Chondrocyte (in vitro differentiated cells): ENCODE measurements around the gene PLCG2. TPM values are rescaled to one million over a fixed set of nuclear protein-coding genes. Genes with fewer than 3 reads are reported as not detected.

Experiments used
- DNase-seq: peaks from one replicate; pipeline ENCODE4 v3.0.0; 2021; ENCODE audit warnings: mixed read lengths, low spot score
- H3K27ac Mint-ChIP-seq: one replicate; pipeline ENCODE4 v1.8.0; 2021; ENCODE audit warnings: mild to moderate bottlenecking, moderate library complexity, mixed read lengths; ENCODE audit not compliant: unreplicated experiment
- H3K27me3 Mint-ChIP-seq: 2 replicates; pipeline ENCODE4 v1.8.0; 2021; ENCODE audit warnings: low read depth, mixed read lengths
- H3K36me3 Mint-ChIP-seq: 2 replicates; pipeline ENCODE4 v1.8.0; 2021; ENCODE audit warnings: low read depth, mixed read lengths
- H3K4me1 Mint-ChIP-seq: 2 replicates; pipeline ENCODE4 v1.8.0; 2021; ENCODE audit warnings: low read depth, mild to moderate bottlenecking, mixed read lengths
- H3K4me3 Mint-ChIP-seq: one replicate; pipeline ENCODE4 v1.8.0; 2021; ENCODE audit warnings: mild to moderate bottlenecking, moderate library complexity, mixed read lengths; ENCODE audit not compliant: unreplicated experiment
- H3K9me3 Mint-ChIP-seq: 2 replicates; pipeline ENCODE4 v1.8.0; 2021; ENCODE audit warnings: low read depth, mixed read lengths
- CTCF ChIP-seq: fragments of 200-600 bp; sonication (generic); IDR thresholded peaks from 2 replicates; pipeline ENCODE4 v1.5.0; 2021; ENCODE audit warnings: antibody characterized with exemption, mild to moderate bottlenecking, moderate library complexity
- total RNA-seq: library from RNA; stranded (reverse); gene quantifications from 3 replicates; pipeline ENCODE4 v1.2.1, GENCODE V29; 2021

Gene PLCG2
- total RNA-seq, 1 donor from 2014 or later = 1.1 TPM

DNA sequence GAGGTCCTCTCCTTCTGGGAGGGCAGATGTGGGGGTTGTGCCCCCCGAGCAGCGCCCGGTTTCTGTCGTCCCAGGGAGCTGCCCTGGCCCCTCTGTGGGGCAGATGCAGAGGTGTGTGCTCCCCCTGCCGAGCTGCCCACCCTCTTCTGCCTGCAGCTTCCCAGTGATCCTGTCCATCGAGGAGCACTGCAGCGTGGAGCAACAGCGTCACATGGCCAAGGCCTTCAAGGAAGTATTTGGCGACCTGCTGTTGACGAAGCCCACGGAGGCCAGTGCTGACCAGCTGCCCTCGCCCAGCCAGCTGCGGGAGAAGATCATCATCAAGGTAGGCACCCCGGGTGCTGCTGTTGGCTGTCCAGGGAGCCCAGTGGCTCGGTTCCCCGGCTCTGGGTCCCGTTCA is 121.4 kb downstream of the PLCG2 start:
- Mint-ChIP-seq H3K4me3 (no peak overlapping the region), H3K27ac (no peak overlapping the region), H3K36me3 (no peaks in the 10 kb centered on the region)

GRCh38 chr16:81901484-81901883 is 122.4 kb downstream of the PLCG2 start:
- H3K27me3 Mint-ChIP-seq = peaks cover 12% of the 10 kb centered on the region
- peaks cover 4% of the 10 kb centered on the region for H3K9me3 Mint-ChIP-seq
- no peak overlapping the region for H3K4me3 Mint-ChIP-seq
- no peak for DNase-seq
- H3K4me1 Mint-ChIP-seq = peaks cover 9% of the 10 kb centered on the region
- H3K27ac Mint-ChIP-seq = no peak overlapping the region
- H3K36me3 Mint-ChIP-seq = no peaks in the 10 kb centered on the region
- TF ChIP-seq CTCF = no peak

More for the DNA sequence above, 121.4 kb downstream of the PLCG2 start:
- Mint-ChIP-seq H3K27me3 (peaks cover 12% of the 10 kb centered on the region), H3K9me3 (peaks cover 4% of the 10 kb centered on the region), H3K4me1 (peaks cover 9% of the 10 kb centered on the region)
- no peak for DNase-seq
- TF ChIP-seq CTCF = no peak

DNA sequence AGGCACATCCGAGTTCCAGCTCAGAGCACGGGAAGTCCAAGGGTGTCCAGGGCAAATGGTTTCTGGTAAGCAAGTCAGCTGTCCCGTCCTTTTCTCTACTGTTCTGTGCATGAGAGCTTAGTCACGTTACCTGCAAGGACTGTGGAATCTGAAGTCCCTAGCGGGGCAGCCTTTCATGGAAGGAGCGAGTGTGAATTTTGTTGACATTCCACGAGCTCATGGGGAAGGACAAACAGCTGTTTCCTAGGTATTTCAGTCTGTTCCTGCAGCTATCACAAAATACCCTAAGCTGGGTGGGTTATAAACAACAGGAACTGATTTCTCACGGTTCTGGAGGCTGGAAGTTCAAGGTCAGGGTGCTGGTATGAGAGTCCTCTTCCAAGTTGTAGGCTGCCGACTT is 122.9 kb downstream of the PLCG2 start:
- TF ChIP-seq CTCF = no peak
- H3K36me3 Mint-ChIP-seq = no peaks in the 10 kb centered on the region
- peaks cover 4% of the 10 kb centered on the region for H3K9me3 Mint-ChIP-seq
- no peak overlapping the region for H3K4me3 Mint-ChIP-seq
- H3K4me1 Mint-ChIP-seq = peaks cover 6% of the 10 kb centered on the region
- DNase-seq = no peak
- H3K27ac Mint-ChIP-seq = no peak overlapping the region
- peaks cover 12% of the 10 kb centered on the region for H3K27me3 Mint-ChIP-seq

DNA sequence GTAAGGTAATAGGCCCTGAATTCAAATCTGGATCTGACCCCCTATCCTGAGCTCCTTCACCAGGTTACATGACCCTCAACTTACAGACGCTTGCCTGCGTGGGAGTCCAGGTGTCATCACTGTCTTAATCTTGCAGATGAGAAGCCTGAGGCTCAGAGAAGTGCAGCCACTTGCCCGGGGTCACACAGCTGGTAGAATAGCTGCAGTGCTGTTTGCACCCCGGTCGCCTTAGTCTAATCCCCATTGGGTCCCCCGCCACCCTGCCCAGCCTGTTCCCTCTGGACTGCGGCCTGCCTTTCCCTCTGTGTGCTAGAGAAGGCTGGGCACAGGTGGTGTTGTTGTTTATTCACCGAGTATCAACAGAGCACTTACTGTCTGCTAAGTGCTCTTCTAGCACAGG is 125.2 kb downstream of the PLCG2 start:
- no peak for TF ChIP-seq CTCF
- peaks cover 4% of the 10 kb centered on the region for H3K9me3 Mint-ChIP-seq
- H3K4me1 Mint-ChIP-seq = peaks cover 3% of the 10 kb centered on the region
- H3K27me3 Mint-ChIP-seq = peaks cover 13% of the 10 kb centered on the region
- H3K36me3 Mint-ChIP-seq = no peaks in the 10 kb centered on the region
- no peak overlapping the region for H3K4me3 Mint-ChIP-seq
- no peak for DNase-seq
- H3K27ac Mint-ChIP-seq = no peak overlapping the region

- no peaks in the 10 kb centered on the region for H3K36me3 Mint-ChIP-seq
- no peak overlapping the region for H3K4me3 Mint-ChIP-seq
- no peak for DNase-seq
- no peak for TF ChIP-seq CTCF
- no peak overlapping the region for H3K27ac Mint-ChIP-seq
- H3K27me3 Mint-ChIP-seq = peaks cover 10% of the 10 kb centered on the region
- peaks cover 4% of the 10 kb centered on the region for H3K9me3 Mint-ChIP-seq
- peaks cover 3% of the 10 kb centered on the region for H3K4me1 Mint-ChIP-seq
These were observed 126.2 kb downstream of the PLCG2 start for GRCh38 chr16:81905277-81905676.
